Right atrium auricular region (tissue), 2 donors: ENCODE results near the gene BMF. TPM values are rescaled to one million over a fixed set of nuclear protein-coding genes. Genes with fewer than 3 reads are reported as not detected.

ENCODE experiments used
- DNase-seq: peaks from one replicate; pipeline ENCODE4 v3.0.0-alpha.2; 2019; ENCODE audit warnings: low spot score
- H3K27ac ChIP-seq, 2 donors: fragments of 200-600 bp; sonication (generic); 1 replicate in 1 of 2; 2 replicates in 1 of 2; pipeline ENCODE4 v1.5.1; 2016 to 2019
- H3K27me3 ChIP-seq, 2 donors: fragments of 200-600 bp; sonication (generic); one replicate each; pipeline versions ENCODE4 v1.5.1 to v1.6.0; 2017 to 2019
- H3K36me3 ChIP-seq: fragments of 200-600 bp; sonication (generic); one replicate; pipeline ENCODE4 v1.5.1; 2016
- H3K4me1 ChIP-seq, 2 donors: fragments of 200-600 bp; sonication (generic); one replicate each; pipeline versions ENCODE4 v1.5.1 to v1.6.0; 2017 to 2019
- H3K4me3 ChIP-seq, 2 donors: fragments of 200-600 bp; sonication (generic); 1 replicate in 1 of 2; 2 replicates in 1 of 2; pipeline ENCODE4 v1.5.1; 2017 to 2019; ENCODE audit warnings: mild to moderate bottlenecking in 1 of 2, moderate library complexity in 1 of 2
- H3K9me3 ChIP-seq, 2 donors: fragments of 200-600 bp; sonication (generic); one replicate each; pipeline ENCODE4 v1.5.1; 2019
- CTCF ChIP-seq, 2 donors: fragments of 200-600 bp; sonication (generic); IDR thresholded peaks; one replicate each; pipeline ENCODE4 v1.5.1; 2019; ENCODE audit warnings: antibody characterized with exemption in 2 of 2
- total RNA-seq, 2 donors: library from RNA; depleted of rRNA; stranded (reverse); fragments of >200 nt; gene quantifications; one replicate each; pipeline ENCODE4 v1.1.0, GENCODE V29; 2016

The BMF gene
- total RNA-seq, 2 donors from 2014 or later = 1.3 to 3.0 TPM

- no peaks in the 10 kb centered on the region for H3K27me3 ChIP-seq
- H3K9me3 ChIP-seq = no peaks in the 10 kb centered on the region
- H3K27ac ChIP-seq = peak within 1 kb of the TSS; percentile 95
- peaks cover 0 to 24% of the 10 kb centered on the region in 2 donors for H3K4me1 ChIP-seq
- TF ChIP-seq CTCF (IDR thresholded peaks at IDR 0.05) = no peak
- H3K36me3 ChIP-seq = peaks cover 41% of the 10 kb centered on the region
- DNase-seq = peak; percentile 94
- peak within 1 kb of the TSS; percentile 74 to 97 for H3K4me3 ChIP-seq
Observed at GRCh38 chr15:40038638-40039543, 69.8 kb downstream of the BMF start, which contains the start of gene SRP14. Gene SRP14, minus strand, starts transcription at chr15:40039181. Its CDS starts 65 bp downstream, at chr15:40039116.

- Histone ChIP-seq H3K36me3 (peaks cover 46% of the 10 kb centered on the region), H3K27ac (peak overlapping the region; percentile 95), H3K4me1 (peaks cover 0 to 24% of the 10 kb centered on the region in 2 donors), H3K4me3 (peak overlapping the region; percentile 74 to 97), H3K9me3 (no peaks in the 10 kb centered on the region), H3K27me3 (no peaks in the 10 kb centered on the region)
- DNase-seq = no peak
- TF ChIP-seq CTCF (IDR thresholded peaks at IDR 0.05) = no peak
Observed at GRCh38 chr15:40038275-40038637, 70.4 kb downstream of the BMF start.

Other genes with a start within 250 kb of the BMF start
- gene GPR176, start 188.6 kb downstream of the BMF start, total RNA-seq = 1 to 10 TPM; 4.3 to 6.7 TPM
- 10 to 100 TPM; 27.8 to 28.1 TPM for gene EIF2AK4, start 174.8 kb downstream of the BMF start, total RNA-seq
- 100 to 1,000 TPM; 255 to 283 TPM for gene SRP14, start 69.7 kb downstream of the BMF start, total RNA-seq
- 1 to 10 TPM in 1 of 2 donors, under 1 TPM in 1; 0.39 to 2.1 TPM for gene BUB1B, start 52.2 kb upstream of the BMF start, total RNA-seq
- gene PAK6, start 130.2 kb upstream of the BMF start, total RNA-seq = 10 to 100 TPM; 15.3 to 32.5 TPM
- 1 to 10 TPM in 1 of 2 donors, under 1 TPM in 1; 0.44 to 1.3 TPM for gene ANKRD63, start 174.2 kb upstream of the BMF start, total RNA-seq
- 1 to 10 TPM; 1.9 to 8.4 TPM for gene PLCB2, start 199.1 kb upstream of the BMF start, total RNA-seq
- 10 to 100 TPM; 45.5 to 48.9 TPM for gene INAFM2, start 214.8 kb upstream of the BMF start, total RNA-seq
- gene CCDC9B, start 232.1 kb upstream of the BMF start, total RNA-seq = 10 to 100 TPM; 31.8 to 32.2 TPM
- not detected for gene PHGR1, start 242.2 kb upstream of the BMF start, total RNA-seq
- under 1 TPM; 0.11 to 0.20 TPM for gene DISP2, start 249.3 kb upstream of the BMF start, total RNA-seq